C4-2B (cell line): ENCODE results near the gene TSPAN32.

ENCODE experiments used
- H3K27ac ChIP-seq: fragments of 450-650 bp; 2 replicates; pipeline ENCODE4 v1.5.1; 2017
- ZFX ChIP-seq: fragments of 450-650 bp; IDR thresholded peaks from 2 replicates; pipeline ENCODE4 v1.6.1; 2017
- TF ChIP-seq, protein P1 (sequence below): fragments of 450-650 bp; conservative IDR thresholded peaks from 2 replicates; pipeline ENCODE4 v1.5.1; 2017; ENCODE audit warnings: mild to moderate bottlenecking

Gene TSPAN32

DNA sequence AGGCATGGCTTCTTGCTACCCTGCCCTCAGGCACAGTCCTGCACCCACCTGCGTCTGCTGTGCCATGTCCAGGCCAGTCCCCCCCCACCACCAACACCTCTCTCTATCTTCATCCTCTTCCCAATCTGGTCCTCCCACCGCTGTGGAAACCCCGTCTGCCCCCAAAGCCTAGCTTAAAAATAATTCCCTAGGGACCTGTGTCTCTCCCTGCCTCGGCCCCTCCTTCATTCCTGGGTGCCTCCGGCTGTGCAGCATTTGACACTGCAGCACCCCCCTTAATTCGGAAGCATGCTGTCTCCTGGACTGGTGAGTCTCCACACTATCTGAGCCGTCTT lies 28.9 kb upstream of the TSPAN32 start:
- H3K27ac ChIP-seq = no peak overlapping the region
- TF ChIP-seq ZFX = no peak

DNA sequence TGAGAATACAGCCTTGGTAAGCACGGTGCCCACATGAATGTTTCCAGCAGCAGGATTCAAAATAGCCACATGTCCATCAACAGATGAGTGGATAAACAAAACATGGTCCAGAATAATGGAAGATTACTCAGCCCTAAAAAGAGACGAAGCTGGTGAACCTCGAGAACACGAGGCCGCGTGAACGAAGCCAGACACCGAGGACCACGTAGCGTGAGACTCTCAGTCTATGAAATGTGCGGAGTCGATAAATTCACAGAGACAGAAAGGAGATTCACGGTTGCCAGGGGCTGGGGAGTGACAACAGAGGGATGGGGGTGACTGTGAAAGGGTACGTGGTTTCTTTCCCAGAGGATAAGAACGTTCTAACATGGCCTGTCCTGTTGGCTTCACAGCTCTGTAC lies 28.5 kb upstream of the TSPAN32 start:
- H3K27ac ChIP-seq = no peak overlapping the region

DNA sequence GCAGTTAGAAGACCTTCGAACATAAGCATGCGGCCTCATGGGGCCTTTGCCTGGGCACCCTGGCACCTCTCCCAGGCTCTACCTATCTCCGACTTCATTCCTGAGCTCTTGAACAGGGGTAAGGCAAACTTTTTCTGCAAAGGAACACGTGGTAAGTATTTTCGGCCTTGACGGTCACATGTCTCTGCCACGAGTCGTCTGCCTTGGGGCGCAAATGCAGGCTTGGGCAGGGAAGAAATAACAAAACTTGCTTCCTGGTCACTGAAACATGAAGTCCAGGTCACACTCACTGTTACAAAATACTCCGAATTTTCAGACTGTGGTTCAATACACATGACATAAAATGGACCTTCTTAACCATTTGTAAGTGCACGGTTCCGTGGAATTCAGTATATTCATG lies 28.0 kb upstream of the TSPAN32 start:
- no peak overlapping the region for H3K27ac ChIP-seq
- TF ChIP-seq, protein P1, sequence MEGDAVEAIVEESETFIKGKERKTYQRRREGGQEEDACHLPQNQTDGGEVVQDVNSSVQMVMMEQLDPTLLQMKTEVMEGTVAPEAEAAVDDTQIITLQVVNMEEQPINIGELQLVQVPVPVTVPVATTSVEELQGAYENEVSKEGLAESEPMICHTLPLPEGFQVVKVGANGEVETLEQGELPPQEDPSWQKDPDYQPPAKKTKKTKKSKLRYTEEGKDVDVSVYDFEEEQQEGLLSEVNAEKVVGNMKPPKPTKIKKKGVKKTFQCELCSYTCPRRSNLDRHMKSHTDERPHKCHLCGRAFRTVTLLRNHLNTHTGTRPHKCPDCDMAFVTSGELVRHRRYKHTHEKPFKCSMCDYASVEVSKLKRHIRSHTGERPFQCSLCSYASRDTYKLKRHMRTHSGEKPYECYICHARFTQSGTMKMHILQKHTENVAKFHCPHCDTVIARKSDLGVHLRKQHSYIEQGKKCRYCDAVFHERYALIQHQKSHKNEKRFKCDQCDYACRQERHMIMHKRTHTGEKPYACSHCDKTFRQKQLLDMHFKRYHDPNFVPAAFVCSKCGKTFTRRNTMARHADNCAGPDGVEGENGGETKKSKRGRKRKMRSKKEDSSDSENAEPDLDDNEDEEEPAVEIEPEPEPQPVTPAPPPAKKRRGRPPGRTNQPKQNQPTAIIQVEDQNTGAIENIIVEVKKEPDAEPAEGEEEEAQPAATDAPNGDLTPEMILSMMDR = no peak
- no peak for TF ChIP-seq ZFX

More for the DNA sequence above, 28.5 kb upstream of the TSPAN32 start:
- TF ChIP-seq, protein P1 = no peak
- TF ChIP-seq ZFX = no peak

DNA sequence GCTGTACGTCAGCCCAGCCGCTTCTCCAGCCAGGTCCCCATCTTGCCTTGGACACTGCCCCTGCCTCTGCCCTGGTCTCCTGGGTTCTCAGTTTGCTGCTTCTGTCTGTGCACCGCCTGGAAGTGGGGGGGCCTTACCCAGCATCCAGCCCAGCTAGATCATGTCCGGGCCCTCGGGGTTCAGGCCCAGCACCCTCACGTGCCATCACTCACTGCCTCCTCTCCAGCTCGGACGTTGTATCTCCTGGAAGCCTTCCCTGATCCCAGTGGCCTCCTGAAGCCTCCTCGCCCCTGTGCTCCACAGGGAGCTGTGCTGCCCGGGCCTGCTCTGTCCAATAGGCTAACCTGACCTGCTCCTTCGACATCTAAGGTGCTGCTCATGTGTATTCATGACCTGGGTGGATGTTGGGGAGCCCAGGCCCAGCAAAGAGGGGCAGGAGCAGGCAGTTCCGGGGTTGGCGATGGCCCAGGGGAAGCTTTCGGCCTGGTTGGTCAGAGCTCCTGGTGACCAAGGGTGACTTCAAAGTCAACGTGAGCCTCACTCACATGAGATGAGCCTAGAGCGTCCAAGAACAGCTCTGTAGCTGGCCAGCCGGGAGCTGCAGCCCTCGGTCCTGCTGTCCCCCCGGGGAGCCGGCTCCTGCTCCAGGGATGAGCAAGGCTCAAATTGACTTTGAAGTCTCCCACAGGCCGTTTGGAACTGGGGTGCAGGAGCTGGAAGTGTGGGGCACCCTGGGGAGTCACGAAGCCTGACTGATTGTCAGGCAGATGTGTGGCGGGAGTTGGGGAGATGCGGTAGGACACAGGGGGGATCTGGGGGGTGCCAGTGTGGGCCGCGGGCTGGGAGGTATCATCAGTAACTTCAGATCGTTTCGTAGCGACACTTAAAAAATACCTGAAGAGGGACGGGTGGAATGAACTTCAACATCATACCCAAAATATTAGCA lies 26.2 kb upstream of the TSPAN32 start:
- TF ChIP-seq, protein P1 = no peak
- H3K27ac ChIP-seq = no peak overlapping the region

DNA sequence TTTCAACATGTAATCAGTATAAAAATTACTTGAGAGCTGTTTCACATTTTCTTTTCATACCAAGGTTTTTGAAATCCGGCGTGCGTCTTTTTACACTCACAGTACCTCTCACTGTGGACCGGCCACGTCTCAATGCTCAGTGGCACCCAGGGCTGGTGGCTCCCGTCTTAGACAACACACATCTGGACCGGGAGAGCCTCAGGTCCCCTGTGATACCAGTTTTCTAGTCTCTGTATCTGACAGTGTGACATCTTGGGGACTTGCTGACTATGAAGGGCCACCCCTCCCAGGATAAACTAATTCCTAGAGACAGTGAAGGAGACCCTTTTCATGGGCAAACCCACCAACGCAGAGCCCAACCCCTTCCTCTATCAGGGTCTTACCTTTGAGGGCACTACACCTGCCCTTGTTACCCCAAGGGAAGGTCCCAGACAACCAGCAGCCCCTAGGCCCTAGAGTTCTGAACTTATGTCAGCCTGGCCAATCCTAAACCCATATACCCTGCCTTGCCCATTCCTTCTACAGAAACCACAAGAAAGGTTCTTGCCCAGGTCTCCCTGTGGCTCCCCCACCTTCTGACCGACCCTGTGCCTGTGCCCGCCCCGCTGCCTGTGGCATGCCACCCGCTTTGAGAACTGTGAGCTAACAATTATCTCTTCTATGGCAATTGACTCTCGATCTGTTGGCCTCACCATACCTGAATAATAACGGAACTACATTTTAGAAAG lies 25.4 kb upstream of the TSPAN32 start:
- H3K27ac ChIP-seq = no peak overlapping the region
- no peak for TF ChIP-seq ZFX
- TF ChIP-seq, protein P1 = no peak

DNA sequence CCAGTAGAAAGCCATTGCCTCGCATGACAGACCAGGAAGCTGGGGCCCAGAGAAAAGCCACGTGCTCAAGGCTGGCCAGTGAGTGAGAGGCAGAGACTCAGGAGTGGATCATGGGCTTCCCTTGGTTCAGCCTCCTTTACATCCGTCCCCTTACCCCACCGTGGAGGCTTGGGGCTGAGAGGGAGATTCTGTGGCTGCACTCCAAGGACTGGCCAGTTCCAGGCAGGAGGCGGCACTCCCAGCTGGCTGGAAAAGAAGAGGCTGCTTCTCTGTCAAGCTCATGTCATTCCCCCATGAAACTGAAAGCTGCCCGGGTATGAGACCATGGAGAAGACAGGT lies 24.8 kb upstream of the TSPAN32 start:
- TF ChIP-seq, protein P1 = no peak
- TF ChIP-seq ZFX = no peak
- no peak overlapping the region for H3K27ac ChIP-seq

DNA sequence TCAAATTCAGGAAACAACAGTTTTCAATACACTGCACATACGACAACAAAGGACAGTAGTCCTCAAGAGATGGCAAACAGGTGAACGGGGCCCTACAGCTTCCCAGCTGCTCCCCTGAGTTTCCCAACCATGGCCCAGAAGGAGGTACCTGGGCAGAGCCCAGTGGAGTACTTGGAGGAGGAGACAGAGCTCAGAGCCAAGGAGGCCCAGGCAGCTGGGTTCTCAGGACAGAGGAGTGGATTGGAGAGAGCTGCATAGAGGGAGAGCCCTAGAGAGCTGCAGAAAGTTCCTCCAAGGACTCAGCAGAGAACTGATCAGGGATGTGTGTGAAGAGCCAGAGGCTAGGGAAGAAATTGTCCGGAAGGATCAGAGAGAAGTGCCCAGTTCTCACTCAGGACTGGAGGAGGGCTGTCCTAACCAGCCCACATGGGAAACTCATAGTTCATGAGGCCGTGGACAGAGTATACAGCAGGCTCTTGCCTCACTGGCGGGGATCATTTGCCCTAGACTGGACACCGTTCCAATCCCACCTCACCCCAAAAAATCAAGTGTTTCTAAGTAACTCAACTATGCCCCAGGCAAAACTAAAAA lies 23.8 kb upstream of the TSPAN32 start:
- TF ChIP-seq, protein P1 = no peak
- TF ChIP-seq ZFX = no peak
- no peak overlapping the region for H3K27ac ChIP-seq
